Esophagus muscularis mucosa (tissue), 4 donors: ENCODE measurements around the gene CRYL1. TPM values are rescaled to one million over a fixed set of nuclear protein-coding genes. Genes with fewer than 3 reads are reported as not detected.

Experiments
- DNase-seq: peaks from one replicate; pipeline ENCODE4 v3.0.0-alpha.2; 2017; ENCODE audit errors: extremely low spot score
- H3K27ac ChIP-seq, 4 donors: fragments of 200-600 bp; sonication (generic); replicated peaks in 1 of 4; 1 replicate in 3 of 4; 2 replicates in 1 of 4; pipeline ENCODE4 v1.5.1; 2016 to 2019; ENCODE audit warnings: mild to moderate bottlenecking in 1 of 4
- H3K27me3 ChIP-seq, 4 donors: fragments of 200-600 bp; sonication (generic); one replicate each; pipeline versions ENCODE4 v1.5.1 to v1.6.0; 2016 to 2019
- H3K36me3 ChIP-seq, 4 donors: fragments of 200-600 bp; sonication (generic); one replicate each; pipeline ENCODE4 v1.5.1; 2016 to 2019
- H3K4me1 ChIP-seq, 4 donors: fragments of 200-600 bp; sonication (generic); one replicate each; pipeline ENCODE4 v1.5.1; 2016 to 2019
- H3K4me3 ChIP-seq, 4 donors: fragments of 200-600 bp; sonication (generic); 1 replicate in 2 of 4; 2 replicates in 2 of 4; pipeline ENCODE4 v1.5.1; 2016 to 2019; ENCODE audit warnings: mild to moderate bottlenecking in 4 of 4, moderate library complexity in 1 of 4
- H3K9me3 ChIP-seq, 4 donors: fragments of 200-600 bp; sonication (generic); 1 replicate in 3 of 4; 2 replicates in 1 of 4; pipeline ENCODE4 v1.5.1; 2016 to 2019
- EP300 ChIP-seq: sonication (generic); formaldehyde crosslinking; IDR thresholded peaks from one replicate; pipeline ENCODE4 v1.6.1; 2017; ENCODE audit warnings: antibody characterized with exemption
- POLR2A ChIP-seq: fragments of 450-650 bp; IDR thresholded peaks from one replicate; pipeline ENCODE4 v1.6.1; 2017; ENCODE audit warnings: antibody characterized with exemption, moderate library complexity, mild to moderate bottlenecking, low read depth
- POLR2AphosphoS5 ChIP-seq, 2 donors: sonication (generic); formaldehyde crosslinking; IDR thresholded peaks; one replicate each; pipeline ENCODE4 v1.6.1; 2017; ENCODE audit warnings: antibody characterized with exemption in 2 of 2
- WGBS: methylation state at CpG from one replicate; pipeline ENCODE4 v1.1.5; 2018; 5-methylcytosine and 5-hydroxymethylcytosine counted together
- intact Hi-C: fragments of 100-400 bp; cut with DNase I; formaldehyde crosslinking; loops from one replicate; pipeline ENCODE4 v1.15.1; 2023
- total RNA-seq, 4 donors: library from RNA; depleted of rRNA; stranded (reverse); fragments of >200 nt; gene quantifications; one replicate each; pipeline versions ENCODE4 v1.1.0 to v1.2.1, GENCODE V29; 2016
- TF ChIP-seq, protein P1 (sequence below), 3 experiments: fragments of 200-600 bp in 2 of 3; fragments of 450-650 bp in 1 of 3; sonication (generic) in 2 of 3; IDR thresholded peaks; one replicate each; pipeline ENCODE4 v1.5.1; 2017 to 2019; ENCODE audit warnings: antibody characterized with exemption in 3 of 3, mild to moderate bottlenecking in 2 of 3, moderate library complexity in 1 of 3

Gene CRYL1
- total RNA-seq, 4 donors from 2014 or later: 42.3 to 59.3 (median 45.4) TPM

DNA sequence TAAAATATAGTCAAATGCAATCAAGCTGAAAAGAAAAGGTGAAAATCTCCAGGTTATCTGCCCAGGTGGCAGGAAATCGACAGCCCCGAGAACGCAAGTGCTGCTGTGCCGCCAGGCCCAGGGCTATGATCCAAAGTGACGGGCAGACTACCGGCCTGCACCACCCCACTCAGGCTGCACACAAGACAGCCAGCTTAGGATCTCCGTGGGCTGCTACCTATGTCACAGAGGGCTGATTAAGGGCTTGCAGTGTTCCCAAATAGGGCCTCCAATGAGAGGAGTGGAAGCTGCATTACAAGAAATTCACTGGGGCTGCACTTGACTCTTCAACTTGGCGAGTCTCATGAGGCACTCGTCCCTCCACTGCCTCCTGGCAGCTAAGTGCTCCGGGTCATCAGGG lies 121.8 kb downstream of the CRYL1 start:
- 86% methylated on average over 10 of the region's 10 CpGs for WGBS
- Histone ChIP-seq H3K9me3 (no peaks in the 10 kb centered on the region), H3K4me3 (no peak overlapping the region), H3K4me1 (no peaks in the 10 kb centered on the region), H3K36me3 (peaks cover 9 to 48% (median 26%) of the 10 kb centered on the region in 4 donors), H3K27ac (no peak overlapping the region), H3K27me3 (no peaks in the 10 kb centered on the region)
- no peak for DNase-seq
- TF ChIP-seq, protein P1, sequence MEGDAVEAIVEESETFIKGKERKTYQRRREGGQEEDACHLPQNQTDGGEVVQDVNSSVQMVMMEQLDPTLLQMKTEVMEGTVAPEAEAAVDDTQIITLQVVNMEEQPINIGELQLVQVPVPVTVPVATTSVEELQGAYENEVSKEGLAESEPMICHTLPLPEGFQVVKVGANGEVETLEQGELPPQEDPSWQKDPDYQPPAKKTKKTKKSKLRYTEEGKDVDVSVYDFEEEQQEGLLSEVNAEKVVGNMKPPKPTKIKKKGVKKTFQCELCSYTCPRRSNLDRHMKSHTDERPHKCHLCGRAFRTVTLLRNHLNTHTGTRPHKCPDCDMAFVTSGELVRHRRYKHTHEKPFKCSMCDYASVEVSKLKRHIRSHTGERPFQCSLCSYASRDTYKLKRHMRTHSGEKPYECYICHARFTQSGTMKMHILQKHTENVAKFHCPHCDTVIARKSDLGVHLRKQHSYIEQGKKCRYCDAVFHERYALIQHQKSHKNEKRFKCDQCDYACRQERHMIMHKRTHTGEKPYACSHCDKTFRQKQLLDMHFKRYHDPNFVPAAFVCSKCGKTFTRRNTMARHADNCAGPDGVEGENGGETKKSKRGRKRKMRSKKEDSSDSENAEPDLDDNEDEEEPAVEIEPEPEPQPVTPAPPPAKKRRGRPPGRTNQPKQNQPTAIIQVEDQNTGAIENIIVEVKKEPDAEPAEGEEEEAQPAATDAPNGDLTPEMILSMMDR (IDR thresholded peaks at IDR 0.05): no peak
- TF ChIP-seq EP300: no peak
- no peak for TF ChIP-seq POLR2AphosphoS5 (IDR thresholded peaks at IDR 0.05)
- TF ChIP-seq POLR2A: no peak
- intact Hi-C loops: loop anchor here (5.0 kb wide), 1 partner anchor 52 kb away; no protein-coding TSS in a partner anchor

GRCh38 chr13:20402881-20403280 lies 122.8 kb downstream of the CRYL1 start:
- no peak for DNase-seq
- no peak overlapping the region for H3K4me3 ChIP-seq
- intact Hi-C loops: loop anchor here (5.0 kb wide), 1 partner anchor 51 kb away; no protein-coding TSS in a partner anchor
- H3K27me3 ChIP-seq: no peaks in the 10 kb centered on the region
- peaks cover 9 to 48% (median 26%) of the 10 kb centered on the region in 4 donors for H3K36me3 ChIP-seq
- H3K27ac ChIP-seq: no peak overlapping the region
- no peaks in the 10 kb centered on the region for H3K9me3 ChIP-seq
- 82% methylated on average over 5 of the region's 5 CpGs for WGBS
- no peak for TF ChIP-seq POLR2AphosphoS5 (IDR thresholded peaks at IDR 0.05)
- TF ChIP-seq, protein P1 (IDR thresholded peaks at IDR 0.05): no peak
- no peak for TF ChIP-seq EP300
- TF ChIP-seq POLR2A: no peak
- no peaks in the 10 kb centered on the region for H3K4me1 ChIP-seq

DNA sequence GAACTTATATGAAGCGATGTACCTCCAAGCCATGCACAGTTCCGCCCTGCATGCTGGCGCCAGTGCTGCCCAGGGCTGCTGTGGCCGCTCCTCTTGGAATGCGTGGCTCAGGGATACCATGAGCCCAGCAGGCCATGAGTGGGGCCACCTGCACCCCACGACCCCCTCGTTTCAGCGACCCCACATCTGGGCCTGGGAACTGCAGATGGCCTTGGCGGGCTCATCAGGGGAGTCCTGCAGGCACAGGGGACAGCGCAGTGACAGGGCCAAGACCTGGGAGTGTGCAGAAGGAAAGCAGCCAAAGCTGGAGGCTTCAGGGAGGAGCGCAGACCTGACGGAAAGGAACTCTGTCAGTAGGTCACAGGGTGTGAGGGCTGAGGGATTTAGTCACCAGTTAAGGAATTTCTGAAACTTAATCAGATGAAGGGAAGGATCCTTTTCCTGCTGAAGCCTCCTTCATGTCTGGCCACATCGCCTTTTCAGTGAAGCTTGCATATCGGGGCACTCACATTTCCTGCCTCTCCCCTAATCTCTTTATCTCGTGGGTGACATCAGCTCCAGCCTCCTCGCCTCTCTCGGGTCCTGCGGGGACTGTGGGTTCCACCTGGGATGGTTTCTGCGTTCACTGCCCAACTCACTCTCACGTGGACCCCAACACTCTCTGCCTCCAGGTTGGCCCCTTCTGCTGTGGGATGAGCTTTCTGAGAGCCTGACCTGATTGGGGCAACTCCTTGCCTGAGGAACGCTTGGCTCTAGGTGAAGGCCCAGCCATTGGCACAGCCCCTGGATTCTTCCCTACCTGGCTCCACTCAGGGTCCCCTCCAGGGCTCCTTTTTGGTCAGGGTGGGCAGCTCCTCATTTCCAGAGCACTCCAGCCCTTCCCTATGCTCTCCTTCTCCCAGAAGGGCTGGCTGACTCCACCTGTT lies 123.5 kb downstream of the CRYL1 start:
- no peaks in the 10 kb centered on the region for H3K4me1 ChIP-seq
- intact Hi-C loops: loop anchor here (5.0 kb wide), 1 partner anchor 50 kb away; no protein-coding TSS in a partner anchor
- WGBS: 85% methylated on average over 21 of the region's 21 CpGs
- H3K36me3 ChIP-seq: peaks cover 9 to 48% (median 26%) of the 10 kb centered on the region in 4 donors
- H3K27me3 ChIP-seq: no peaks in the 10 kb centered on the region
- no peaks in the 10 kb centered on the region for H3K9me3 ChIP-seq
- no peak overlapping the region for H3K4me3 ChIP-seq
- TF ChIP-seq EP300: no peak
- TF ChIP-seq, protein P1 (IDR thresholded peaks at IDR 0.05): no peak
- no peak for TF ChIP-seq POLR2AphosphoS5 (IDR thresholded peaks at IDR 0.05)
- no peak for TF ChIP-seq POLR2A
- no peak overlapping the region for H3K27ac ChIP-seq
- no peak for DNase-seq

- 73% methylated on average over 5 of the region's 5 CpGs for WGBS
- no peaks in the 10 kb centered on the region for H3K9me3 ChIP-seq
- intact Hi-C loops: loop anchor here (5.0 kb wide), 1 partner anchor 49 kb away; no protein-coding TSS in a partner anchor
- TF ChIP-seq, protein P1 (IDR thresholded peaks at IDR 0.05): no peak
- TF ChIP-seq POLR2AphosphoS5 (IDR thresholded peaks at IDR 0.05) (no peak), EP300 (no peak), POLR2A (no peak)
- no peak for DNase-seq
- no peak overlapping the region for H3K27ac ChIP-seq
- H3K27me3 ChIP-seq: no peaks in the 10 kb centered on the region
- peaks cover 9 to 46% (median 26%) of the 10 kb centered on the region in 4 donors for H3K36me3 ChIP-seq
- no peaks in the 10 kb centered on the region for H3K4me1 ChIP-seq
- no peak overlapping the region for H3K4me3 ChIP-seq
These were observed 124.1 kb downstream of the CRYL1 start for GRCh38 chr13:20401531-20401930.
